Myocyte (in vitro differentiated cells): ENCODE measurements around the gene FIGNL1. TPM values are rescaled to one million over a fixed set of nuclear protein-coding genes. Genes with fewer than 3 reads are reported as not detected.
A peak's percentile ranks its signal among the peaks of the same experiment; 100 is the strongest.

Experiments
- DNase-seq: peaks from one replicate; pipeline ENCODE4 v3.0.0-alpha.2; 2012; ENCODE audit warnings: low read depth
- total RNA-seq: library from RNA; depleted of rRNA; stranded (reverse); fragments of >200 nt; gene quantifications from 2 replicates; pipeline ENCODE4 v1.2.3, GENCODE V29; 2014

Gene FIGNL1
- total RNA-seq, 1 donor from 2014 or later = 14.7 TPM

DNA sequence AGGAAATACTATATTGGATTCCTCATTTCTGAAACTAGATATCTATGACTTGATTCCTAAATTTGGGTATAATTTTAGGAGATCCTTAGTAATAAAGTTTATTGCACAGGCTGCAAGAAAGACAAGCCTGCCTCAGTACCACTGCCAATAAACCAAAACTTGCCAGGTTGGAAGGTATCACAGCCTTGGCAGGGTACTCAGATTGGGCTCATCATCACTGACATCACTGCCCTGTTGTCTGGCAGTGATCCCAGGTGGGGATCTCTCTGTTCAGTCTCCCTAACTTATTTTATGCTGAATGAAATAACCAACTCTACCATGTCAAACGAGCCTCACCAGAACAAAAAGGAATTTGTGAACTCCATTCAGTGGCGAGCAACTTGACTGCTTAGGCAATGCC lies 18.8 kb downstream of the FIGNL1 start:
- DNase-seq = no peak

GRCh38 chr7:50428911-50429310 lies 21.2 kb downstream of the FIGNL1 start:
- no peak for DNase-seq

GRCh38 chr7:50427518-50427917 lies 22.6 kb downstream of the FIGNL1 start:
- DNase-seq = no peak

GRCh38 chr7:50426280-50427045 lies 23.7 kb downstream of the FIGNL1 start:
- no peak for DNase-seq

- DNase-seq = no peak
Observed at GRCh38 chr7:50425318-50425717, 24.8 kb downstream of the FIGNL1 start.

DNA sequence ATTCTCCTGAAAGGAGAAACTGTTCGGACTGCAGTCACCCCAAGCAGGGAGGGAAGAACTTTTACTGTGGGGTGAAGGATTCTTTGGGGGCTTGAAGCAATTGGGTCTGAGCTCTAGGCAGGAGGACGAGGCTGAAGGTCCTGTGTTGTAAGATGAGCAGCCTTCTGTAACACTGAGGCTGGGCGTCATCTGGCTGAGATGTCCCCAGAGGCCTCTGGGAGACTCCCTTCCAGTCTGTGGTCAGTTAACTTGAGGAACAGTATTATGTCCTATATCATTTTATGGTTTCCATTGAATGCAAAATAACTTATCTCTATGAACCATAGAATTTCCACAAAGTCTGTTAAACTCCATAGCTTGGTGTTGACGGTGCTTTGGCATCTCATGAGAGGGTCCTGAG lies 26.3 kb downstream of the FIGNL1 start:
- peak; percentile 7 for DNase-seq

GRCh38 chr7:50422858-50423257 lies 27.3 kb downstream of the FIGNL1 start:
- no peak for DNase-seq

GRCh38 chr7:50421043-50421442 lies 29.1 kb downstream of the FIGNL1 start:
- no peak for DNase-seq

GRCh38 chr7:50418526-50419290 lies 31.4 kb downstream of the FIGNL1 start:
- DNase-seq = no peak

DNA sequence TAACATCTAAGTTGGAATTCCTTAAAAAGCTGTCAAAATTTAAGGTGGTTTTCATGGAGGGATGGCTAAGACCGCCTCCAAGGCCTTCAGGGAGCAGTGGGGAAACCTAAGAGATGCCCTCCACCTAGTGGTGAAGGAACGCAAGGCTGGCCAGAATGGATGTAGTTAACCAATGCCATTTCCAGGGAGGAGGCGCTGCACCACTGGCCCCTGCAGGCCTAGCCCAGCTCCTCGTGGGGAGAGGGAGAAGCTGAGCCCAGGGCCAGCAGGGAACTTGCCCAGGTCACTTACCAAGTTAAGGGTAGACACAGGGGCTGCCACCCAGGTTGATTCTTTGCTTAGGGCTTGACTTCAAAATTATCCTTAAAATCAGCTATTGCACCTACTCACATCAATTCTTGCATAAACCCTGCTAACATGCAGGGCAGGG lies 32.0 kb downstream of the FIGNL1 start:
- DNase-seq = peak; percentile 84

GRCh38 chr7:50416527-50417182 lies 33.5 kb downstream of the FIGNL1 start:
- DNase-seq = no peak

DNA sequence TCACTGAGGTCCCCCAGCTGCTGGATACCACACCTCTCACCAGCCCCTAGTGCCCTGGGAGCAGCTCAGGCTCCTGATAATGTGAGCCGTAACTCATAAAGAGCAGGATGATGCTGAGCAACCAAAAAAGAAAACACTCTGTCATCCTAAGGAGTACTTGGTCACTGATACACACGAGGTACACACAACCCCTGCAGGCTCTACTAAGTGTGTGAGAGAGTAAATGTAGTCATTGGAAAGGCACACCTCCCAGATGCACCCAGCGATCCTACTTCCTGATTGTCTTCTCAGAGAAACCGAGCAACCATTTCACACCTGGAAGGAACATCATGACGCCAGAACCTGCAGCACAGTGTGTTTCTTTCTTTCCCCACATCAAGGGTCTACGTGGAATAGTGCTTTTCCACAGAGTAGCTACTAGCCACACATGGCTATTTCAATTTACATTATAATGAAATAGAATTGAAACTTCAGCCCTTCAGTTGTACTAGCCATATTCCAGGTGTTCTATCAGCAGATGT lies 34.2 kb downstream of the FIGNL1 start:
- no peak for DNase-seq

DNA sequence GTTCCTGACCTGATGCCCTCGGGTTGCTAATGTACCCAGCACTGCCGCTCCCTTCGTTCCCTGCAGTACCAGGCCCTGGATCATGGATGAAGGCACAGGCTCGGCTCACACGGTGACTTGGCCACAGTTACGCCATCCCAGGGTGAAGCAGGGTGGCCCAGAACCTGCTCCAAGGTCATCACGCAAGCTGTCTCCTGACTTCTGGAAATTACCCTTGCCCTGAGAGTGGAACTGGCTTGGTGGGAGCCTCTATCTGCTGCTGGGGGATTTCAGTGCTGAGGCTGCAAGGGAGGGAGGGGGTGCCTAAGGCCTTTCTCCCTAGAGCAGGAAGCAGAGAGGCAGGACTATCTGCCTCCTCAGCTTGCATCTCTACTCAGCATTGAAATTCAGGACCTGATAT lies 36.6 kb downstream of the FIGNL1 start:
- DNase-seq = no peak

DNA sequence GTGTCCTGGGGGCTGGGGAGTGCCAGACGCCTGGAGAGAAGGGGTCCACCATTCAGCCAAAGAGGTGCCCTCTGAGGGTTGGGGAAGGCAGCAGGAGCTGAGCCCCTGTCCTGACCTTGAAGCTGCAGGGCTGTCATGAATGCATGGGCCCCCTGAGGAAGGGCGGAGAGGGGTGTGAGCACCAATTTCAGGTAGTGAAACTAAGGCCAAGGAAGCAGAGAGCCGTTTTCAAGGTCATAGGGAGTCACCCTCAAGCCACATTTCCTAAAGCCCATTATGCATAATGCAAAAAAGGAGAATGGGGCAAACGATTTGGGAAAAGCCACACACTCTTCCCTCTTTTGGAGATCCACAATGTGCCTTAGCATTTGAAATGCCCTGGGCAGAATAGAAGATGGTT lies 37.2 kb downstream of the FIGNL1 start:
- no peak for DNase-seq

- DNase-seq = no peak
Observed at GRCh38 chr7:50411332-50411731, 38.8 kb downstream of the FIGNL1 start.

GRCh38 chr7:50409856-50410745 lies 40.0 kb downstream of the FIGNL1 start:
- DNase-seq = no peak

GRCh38 chr7:50406935-50407334 lies 43.2 kb downstream of the FIGNL1 start:
- no peak for DNase-seq

DNA sequence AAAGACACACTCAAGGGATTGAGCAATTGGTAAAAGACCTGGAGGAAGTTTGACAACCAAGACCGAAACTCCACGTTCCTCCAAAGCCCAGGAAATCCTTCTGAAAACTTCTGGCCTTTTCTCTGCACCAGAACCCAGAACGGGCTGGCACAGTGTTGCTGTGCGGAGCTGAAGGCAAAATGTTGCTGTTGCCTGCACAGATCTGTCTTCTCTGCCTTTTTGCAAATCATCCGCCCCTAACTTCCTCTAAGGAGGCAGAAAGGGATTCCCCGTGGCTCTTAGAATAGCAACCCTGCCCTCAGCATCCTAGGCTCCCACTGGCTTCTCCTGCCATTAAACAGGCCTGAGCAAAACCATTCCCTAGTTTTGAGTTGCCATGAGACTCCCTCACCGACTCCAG lies 44.9 kb downstream of the FIGNL1 start:
- no peak for DNase-seq

DNA sequence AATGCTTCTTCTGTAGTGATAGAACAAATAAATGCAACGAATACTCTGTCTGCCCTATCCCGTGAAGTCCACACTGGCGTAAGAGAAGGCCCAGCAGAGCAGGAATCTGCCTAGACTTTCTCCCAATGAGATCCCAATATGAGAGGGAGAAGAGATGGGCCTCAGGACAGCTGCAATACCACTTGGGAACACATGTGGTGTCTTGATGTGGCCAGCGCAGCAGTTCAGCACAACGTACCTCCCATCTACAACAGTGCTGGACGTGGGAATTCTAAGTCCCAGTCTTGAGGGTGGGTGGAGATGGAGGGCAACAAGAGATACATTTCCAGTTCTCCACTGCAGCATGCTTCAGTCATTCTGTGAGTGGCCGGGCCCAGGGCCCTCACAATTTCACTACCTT lies 45.8 kb downstream of the FIGNL1 start:
- no peak for DNase-seq

GRCh38 chr7:50400114-50400513 lies 50.0 kb downstream of the FIGNL1 start:
- no peak for DNase-seq

- DNase-seq = no peak
Observed at GRCh38 chr7:50399635-50400034, 50.5 kb downstream of the FIGNL1 start.
